ENCODE results near the gene RPL9.
"Not testable (repeated sequence)": the region's sequence is repeated elsewhere in the genome, so short reads cannot be mapped to it uniquely, and the experiment has no call there.

Gene RPL9

DNA sequence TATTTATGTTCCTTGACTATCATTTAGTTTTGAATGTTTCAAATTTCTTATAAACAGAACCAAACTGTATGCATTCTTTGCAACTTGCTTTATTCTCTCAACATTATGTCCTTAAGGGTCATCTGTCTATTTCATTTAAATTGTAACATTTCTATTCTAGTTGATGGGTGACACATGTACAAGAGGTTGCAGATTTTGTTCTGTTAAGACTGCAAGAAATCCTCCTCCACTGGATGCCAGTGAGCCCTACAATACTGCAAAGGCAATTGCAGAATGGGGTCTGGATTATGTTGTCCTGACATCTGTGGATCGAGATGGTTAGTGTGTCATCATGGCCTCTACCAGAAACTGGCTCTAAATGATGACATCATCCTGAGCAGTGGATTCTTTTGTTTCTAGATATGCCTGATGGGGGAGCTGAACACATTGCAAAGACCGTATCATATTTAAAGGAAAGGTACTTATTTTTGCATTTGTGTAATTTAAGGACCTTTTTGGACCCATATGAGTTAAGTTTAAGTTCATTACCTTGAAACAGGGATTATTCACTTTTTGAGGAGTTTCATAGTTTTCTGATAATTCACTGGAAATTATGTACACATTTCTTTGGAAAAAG is 6.3 kb upstream of the RPL9 start:
- no peak for DNase-seq

- DNase-seq: not testable (repeated sequence)
Observed at GRCh38 chr4:39458161-39458504, 589 bp downstream of the RPL9 start.

- DNase-seq: no peak
Observed at GRCh38 chr4:39456946-39457763, 1.6 kb downstream of the RPL9 start.

DNA sequence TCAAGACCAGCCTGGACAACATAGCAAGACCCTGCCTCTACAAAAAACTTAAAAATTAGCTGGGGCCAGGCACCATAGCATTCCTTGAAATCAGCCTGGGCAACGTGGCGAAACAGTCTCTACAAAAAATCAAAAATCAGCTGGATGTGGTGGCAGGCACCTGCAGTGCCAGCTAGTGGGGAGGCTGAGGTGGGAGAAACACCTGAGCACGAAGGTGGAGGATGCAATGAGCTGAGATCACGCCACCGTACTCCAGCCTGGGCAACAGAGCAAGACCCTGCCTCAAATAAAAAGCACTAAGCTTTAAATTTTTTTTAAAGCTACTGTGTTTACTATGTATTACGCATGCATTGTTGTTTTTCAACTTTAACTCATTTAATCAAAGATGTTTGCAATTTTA is 3.2 kb downstream of the RPL9 start:
- no peak for DNase-seq

DNA sequence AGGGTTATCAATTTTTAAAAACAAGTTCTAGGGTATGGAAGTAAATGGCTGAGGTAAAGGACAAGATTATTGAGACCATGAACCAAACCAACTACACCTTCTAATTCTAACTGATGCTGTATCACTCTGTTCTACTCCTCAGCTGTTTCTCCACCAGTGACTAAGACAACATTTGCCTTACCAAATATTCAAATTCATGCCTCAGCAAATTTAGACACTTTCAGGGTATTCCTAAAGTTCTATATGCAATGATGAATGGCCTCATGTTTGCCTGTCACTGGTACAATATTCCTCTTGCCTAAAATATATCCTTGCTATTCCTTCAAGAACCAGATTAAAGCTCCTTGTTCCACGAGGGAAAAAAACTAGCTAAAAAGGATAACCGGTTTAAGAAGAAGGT is 5.0 kb downstream of the RPL9 start:
- DNase-seq: no peak

- DNase-seq: no peak
Observed at GRCh38 chr4:39452860-39453587, 5.7 kb downstream of the RPL9 start.

DNA sequence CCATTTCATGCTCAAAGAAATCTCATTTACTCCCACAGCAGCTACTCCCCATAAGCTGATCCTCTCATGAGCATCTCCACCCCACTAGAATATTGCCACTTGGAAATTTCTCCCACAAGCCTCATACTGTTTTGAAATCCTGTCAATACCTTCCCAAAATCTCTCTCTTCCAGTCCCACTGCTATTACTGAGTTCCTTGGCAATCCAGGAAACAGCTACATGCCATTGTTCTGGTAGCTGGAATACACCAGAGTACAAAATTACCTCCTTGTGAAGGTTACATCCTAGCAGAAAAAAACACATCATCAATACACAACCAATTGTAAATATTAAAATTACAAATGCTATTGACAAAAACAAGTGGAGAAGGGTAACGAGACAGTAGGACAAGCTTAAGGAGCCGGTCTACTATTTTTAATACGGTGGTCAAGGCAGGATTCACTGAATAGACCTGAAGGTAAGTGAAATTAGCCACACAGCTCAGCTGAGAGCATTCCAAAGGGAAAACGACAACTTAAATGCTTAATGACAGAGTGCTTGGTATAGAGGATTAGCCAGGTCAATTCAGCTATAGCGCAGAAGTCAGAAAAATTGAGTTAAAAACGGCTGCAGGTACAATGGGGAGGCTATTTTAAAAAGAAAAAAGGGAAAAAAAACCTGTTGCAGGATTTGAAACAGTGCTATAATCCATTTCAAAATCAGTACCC is 6.4 kb downstream of the RPL9 start:
- no peak for DNase-seq

DNA sequence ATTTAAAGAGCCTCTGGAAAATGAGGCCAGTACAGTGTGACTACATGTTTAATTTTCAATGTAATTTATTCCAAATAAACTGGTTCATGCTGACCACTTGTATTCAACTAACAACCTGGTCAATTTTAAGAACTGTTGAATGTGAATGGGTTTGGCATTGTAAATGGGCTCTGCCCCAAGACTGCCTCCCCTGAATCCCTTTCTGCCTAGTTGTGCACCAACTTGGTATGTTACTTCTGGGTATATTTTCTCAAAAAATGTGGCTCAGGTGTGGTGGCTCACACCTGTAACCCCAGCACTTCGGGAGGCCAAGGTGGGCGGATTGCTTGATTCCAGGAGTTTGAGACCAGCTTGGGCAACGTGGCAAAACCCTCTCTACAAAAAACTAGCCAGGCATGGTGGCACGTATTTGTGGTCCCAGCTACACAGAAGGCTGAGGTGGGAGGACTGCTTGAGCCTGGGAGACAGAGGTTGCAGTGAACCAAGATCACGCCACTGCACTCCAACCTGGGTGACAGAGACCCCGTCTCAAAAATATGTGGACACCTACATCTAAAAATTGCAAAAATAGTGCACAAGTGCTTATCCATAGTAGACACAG is 7.2 kb downstream of the RPL9 start:
- DNase-seq: no peak

GRCh38 chr4:39450618-39451017 is 8.1 kb downstream of the RPL9 start:
- DNase-seq: no peak

DNA sequence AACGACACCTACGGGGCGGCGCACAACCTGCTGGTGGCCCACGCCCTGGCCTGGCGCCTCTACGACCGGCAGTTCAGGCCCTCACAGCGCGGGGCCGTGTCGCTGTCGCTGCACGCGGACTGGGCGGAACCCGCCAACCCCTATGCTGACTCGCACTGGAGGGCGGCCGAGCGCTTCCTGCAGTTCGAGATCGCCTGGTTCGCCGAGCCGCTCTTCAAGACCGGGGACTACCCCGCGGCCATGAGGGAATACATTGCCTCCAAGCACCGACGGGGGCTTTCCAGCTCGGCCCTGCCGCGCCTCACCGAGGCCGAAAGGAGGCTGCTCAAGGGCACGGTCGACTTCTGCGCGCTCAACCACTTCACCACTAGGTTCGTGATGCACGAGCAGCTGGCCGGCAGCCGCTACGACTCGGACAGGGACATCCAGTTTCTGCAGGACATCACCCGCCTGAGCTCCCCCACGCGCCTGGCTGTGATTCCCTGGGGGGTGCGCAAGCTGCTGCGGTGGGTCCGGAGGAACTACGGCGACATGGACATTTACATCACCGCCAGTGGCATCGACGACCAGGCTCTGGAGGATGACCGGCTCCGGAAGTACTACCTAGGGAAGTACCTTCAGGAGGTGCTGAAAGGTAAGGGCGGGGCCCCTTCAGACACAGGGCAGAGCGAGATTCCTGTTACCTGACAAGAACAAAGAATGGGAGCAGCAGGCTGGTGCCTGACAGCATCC is 11.7 kb downstream of the RPL9 start:
- no peak for DNase-seq

DNA sequence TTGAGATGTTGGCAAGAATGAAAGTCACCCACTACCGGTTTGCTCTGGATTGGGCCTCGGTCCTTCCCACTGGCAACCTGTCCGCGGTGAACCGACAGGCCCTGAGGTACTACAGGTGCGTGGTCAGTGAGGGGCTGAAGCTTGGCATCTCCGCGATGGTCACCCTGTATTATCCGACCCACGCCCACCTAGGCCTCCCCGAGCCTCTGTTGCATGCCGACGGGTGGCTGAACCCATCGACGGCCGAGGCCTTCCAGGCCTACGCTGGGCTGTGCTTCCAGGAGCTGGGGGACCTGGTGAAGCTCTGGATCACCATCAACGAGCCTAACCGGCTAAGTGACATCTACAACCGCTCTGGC is 12.3 kb downstream of the RPL9 start:
- DNase-seq: no peak

DNA sequence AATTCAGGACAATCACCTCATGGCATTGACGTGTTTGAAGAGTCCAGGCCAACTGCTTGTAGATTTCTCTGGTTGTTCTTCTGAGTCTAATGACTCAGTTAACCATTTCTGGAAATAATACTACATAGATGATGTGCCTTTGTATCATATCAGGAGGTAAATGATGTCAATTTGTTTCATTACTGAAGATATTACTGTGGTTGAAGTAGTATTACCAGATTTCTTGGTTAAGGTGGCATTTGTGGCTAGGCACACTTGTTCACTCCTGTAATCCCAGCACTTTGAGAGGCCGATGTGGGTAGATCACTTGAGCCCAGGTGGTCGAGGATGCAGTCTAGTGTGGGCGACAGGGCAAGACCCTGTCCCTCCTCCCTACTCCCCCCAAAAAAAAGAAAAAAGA is 15.7 kb downstream of the RPL9 start:
- DNase-seq: no peak

DNA sequence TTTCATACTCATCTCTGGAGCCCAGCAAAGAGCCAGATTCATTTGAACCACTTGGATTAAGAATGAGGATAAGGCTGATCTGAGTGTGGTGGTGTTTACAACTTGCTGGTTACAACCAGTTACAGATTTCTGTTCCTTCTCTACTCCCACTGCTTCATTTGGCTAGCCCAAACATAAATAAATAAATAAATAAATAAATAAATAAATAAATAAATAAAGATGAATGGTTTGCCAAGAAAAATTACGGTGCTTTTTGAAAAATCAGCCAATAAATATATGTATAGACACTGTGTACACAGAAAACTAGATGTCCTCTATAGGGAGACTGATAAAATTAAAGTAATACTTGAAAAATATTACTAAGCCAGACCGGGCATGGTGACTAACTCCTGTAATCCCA is 17.1 kb downstream of the RPL9 start:
- DNase-seq: no peak

DNA sequence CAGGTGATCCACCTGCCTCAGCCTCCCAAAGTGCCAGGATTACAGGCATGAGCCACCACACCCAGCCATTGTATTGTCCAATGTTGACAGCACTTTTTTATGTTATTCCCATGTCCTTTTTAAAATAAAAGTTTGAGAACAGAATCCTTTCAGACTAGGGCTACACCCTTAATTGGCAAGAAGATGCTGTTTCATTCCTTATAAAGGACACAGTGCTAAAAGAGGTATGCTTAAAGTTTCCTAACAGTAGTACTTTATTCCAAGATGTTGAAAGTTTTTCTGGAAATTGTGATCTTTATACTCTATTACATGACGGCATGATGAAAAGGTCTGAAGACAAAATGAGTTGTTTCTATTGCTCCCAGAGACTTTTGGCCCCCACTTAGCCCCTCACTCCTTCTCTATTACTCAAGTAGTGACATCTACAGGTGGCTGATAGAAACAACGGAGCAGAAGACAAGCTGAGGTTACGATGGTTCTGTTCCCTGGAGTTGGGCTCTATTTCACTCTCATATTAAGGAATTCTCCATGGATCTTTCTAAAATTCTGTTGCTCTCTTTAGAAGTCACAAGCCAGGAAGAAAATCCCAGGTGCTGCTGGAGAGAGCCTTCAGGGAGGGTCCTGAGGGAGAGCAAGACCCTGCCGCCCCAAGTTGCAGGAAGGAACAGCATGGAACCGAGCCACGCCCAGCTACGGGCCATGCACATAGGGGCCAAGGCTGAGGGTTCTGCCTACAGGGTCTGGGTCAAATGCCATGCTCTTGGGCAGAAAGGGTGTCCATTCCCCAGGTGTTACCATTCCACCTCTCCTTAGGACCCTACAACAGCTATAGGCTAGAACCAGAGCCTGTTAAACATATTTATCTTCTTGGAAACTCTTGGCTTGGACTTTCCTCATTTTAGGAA is 22.8 kb downstream of the RPL9 start:
- DNase-seq: no peak

GRCh38 chr4:39433878-39434492 is 24.7 kb downstream of the RPL9 start:
- DNase-seq: no peak

GRCh38 chr4:39429476-39430334 is 29.0 kb downstream of the RPL9 start:
- DNase-seq: no peak

DNA sequence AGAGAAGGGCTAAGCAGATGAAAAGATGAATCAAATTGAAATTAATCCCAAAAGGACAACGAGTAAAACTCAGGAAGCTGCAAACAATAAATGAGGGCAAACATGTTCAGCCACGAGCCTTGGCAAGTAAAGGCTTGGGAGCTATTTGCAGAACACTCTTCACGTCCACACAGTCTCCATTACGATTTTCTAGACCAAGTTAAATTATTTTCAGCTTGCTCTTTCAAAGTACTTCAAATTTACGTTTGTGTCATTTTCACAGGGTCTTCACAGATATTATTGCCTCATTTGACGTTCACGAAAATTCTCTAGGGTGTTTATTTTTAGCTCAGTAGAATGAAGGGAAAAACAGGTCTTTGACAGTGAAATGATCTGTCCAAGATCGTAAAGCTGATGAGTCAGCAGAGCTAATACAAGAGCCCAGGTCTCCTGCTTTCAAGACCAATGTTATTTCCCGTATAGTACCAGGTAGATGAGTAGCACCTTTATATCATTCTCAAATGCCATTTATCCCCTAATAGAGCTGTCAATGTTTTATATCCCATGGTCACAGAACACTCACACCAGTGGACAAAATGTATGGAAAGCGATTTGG is 31.1 kb downstream of the RPL9 start:
- no peak for DNase-seq

DNA sequence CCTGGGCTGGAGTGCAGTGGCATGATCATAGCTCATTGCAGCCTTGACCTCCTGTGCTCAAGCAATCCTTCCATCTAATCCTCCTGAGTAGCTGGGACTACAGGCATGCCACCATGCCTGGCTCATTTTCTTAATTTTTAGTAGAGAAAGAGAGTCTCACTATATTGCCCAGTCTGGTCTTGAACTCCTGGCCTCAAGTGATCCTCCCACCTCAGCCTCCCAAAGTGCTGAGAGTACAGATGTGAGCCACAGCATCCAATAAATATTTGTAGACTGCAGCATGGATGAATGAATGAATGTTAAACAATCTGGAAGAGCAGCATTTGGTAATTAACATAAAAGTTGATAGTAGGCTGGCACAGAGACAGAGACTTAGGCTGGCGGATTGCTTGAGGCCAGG is 32.0 kb downstream of the RPL9 start:
- no peak for DNase-seq

GRCh38 chr4:39425297-39425696 is 33.4 kb downstream of the RPL9 start:
- not testable (repeated sequence) for DNase-seq
